Measurements from ENCODE around the gene PCNT.
"Not testable (repeated sequence)": the region's sequence is repeated elsewhere in the genome, so short reads cannot be mapped to it uniquely, and the experiment has no call there.

PCNT gene

DNA sequence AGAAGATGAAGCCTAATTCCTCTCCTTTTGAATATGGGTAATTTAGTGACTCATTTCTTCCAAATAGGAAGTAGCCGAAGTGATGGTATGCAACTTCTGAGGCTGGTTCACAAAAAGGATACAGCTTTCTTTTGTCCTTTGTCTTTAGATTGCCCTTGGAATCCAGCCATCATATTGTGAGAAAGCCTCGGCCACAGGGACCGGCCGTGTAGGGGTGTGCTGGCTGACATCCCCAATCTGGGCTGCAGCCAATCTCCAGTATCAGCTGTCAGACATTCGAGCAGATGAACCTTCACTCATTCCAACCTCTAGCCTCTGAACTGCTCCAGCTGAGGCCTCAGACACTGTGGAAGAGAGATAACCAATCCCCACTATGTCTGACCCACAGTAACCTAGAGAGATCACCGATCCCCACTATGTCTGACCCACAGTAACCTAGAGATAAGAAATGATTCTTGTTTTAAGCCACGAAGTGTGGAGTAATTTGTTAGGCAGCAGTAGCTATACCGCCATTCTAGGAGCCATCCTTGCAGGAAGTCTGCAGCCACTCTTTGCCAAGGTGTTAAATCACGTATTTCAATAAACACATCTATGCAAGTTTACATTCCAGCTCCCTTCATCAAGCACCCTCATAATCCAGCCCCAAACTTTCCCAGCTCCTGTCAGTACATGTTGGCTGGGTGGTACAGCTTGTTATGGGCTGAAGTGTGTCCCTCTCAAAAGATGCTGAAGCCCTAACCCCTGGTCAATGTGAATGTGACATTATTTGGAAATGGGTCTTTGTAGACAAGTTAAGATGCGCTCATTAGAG is 131.8 kb downstream of the PCNT start:
- no peak for DNase-seq

DNA sequence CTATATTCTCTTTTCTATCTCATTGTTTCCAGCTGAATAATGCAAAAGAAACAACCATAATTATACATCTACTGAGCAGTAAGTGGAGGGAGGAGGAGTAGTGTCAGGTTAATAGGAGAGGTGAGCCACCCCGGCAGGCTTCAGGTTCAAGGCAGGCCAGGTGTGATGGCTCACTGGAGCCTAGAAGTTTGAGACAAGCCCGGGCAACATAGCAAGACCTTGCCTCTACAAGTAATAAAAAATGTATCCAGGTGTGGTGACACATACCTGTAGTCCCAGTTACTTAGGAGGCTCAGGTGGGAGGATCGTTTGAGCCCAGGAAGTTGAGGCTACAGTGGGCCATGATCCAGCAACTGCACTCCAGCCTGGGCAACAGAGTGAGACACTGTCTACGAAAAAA is 132.8 kb downstream of the PCNT start:
- no peak for DNase-seq

GRCh38 chr21:46457801-46458314 is 133.9 kb downstream of the PCNT start:
- peak; percentile 44 for DNase-seq

DNA sequence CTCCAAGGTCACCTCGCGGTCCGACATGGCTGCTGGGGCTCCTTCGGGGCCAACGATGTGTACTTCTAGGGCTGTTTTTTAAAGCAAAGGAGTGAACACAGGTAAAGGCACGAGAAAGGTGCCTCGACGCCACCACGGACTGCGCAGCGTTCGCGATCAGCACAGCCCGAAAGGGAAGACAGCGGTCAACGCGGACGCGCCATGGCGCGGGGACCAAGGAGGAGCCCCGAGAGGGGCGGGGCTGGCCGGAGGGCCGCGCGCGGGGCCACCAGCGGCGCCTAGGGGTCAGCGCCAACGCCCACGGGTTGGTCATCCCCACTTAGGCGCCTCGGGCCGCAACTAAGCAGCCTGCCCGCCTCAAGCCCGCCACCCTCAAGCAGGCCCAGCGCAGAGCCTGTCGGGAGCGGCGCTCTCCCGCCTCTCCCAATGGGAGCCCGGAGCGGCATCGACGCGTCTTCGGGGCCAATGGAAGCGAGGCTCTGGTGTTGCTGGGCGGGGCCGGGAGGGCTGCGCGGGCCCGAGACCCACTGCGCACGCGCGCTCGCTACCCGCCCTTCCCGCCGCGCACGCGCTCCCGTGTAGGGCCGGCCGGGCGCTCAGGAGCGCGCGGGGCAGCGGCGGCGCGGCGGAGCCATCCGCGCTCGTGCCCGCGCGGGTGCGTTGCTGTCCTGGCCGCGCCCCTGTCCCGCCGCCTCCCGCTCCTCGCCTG is 134.5 kb downstream of the PCNT start, which contains the start of gene DIP2A:
Gene DIP2A, plus strand, starts transcription at position 577 of the 709 bp plus-strand sequence. CDS start 241 bp downstream, outside the sequence.
- peak; percentile 98 for DNase-seq

GRCh38 chr21:46459024-46459355 is 135.0 kb downstream of the PCNT start:
- DNase-seq: no peak

DNA sequence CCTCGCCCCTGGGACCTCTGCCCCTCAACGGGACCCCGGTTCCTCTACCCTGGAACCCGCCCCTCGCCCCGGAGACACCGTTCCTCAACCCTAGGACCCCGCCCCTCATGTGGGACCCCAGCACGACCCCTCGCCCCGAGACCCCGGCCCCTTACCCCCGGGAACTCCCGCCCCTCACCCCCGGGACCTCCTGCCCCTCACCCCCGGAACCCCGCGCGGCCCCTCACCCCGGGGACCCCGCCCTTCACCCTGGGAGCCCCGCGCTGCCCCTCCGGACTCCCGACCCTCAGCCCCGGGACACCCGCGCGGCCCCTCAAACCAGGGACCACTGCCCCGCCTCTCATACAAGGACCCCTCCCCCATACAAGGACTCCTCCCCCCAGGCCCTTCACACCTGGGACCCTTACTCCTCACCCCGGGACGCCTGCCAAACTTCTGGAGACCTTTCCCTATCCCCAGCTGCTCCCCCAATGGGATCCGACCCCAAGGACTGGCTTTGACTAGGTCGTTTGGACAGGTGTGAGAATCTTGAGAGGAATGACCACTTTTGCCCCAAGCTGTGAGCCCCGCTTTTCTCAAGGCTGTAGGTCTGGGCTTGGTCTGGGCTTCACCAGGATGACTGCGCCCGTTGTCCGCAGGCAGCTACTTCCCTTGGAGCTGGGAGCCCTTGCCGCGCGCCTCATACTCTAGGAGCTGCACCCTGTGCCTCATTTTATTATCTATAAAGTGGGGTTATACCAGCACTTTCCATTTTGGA is 135.6 kb downstream of the PCNT start:
- no peak for DNase-seq

GRCh38 chr21:46461909-46462308 is 138.0 kb downstream of the PCNT start:
- no peak for DNase-seq

- not testable (repeated sequence) for DNase-seq
These were observed 141.2 kb downstream of the PCNT start for GRCh38 chr21:46465153-46465552.

DNA sequence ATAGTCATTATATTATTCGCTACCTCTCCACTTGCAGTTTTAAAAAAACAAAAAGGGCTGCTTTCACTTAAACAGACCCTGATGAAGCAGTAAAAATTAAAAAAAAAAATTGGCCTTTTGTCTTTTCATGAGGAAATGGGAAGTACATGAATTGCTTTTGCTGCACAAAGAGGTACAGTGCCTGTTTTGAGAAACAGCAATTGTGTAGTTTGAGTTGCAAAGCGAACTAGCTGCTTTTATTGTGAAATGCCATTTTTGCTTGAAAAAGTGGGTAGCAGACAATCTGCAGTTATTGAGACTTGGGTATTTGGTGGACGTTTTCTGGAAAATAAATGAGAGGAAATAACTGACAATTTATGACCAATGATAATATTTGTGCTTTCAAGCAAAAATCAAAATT is 141.7 kb downstream of the PCNT start:
- DNase-seq: no peak

DNA sequence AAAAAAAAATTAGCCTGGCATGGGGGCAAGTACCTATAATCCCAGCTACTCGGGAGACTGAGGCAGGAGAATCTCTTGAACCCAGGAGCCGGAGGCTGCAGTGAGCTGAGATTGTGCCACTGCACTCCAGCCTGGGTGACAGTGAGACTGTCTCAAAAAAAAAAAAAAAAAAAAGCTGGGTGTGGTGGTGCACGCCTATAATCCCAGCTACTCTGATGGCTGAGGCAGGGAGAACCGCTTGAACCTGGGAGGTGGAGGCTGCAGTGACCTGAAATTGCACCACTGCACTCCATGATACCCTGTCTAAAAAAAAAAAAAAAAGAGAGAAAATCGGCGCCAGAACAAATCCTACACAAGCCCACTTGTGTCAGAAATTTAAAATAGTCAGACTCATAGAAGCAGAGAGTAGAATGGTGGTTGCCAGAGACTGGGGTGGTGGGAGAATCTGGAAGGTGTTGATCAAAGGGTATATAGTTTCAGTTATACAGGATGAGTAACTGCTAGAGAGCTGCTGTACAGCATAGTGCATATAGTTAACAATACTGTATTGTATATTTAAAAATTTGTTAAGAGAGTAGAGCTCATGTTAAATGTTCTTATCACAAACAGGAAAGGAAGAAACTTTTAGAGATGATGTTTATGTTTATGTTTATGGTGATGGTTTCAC is 144.3 kb downstream of the PCNT start:
- DNase-seq: no peak

DNA sequence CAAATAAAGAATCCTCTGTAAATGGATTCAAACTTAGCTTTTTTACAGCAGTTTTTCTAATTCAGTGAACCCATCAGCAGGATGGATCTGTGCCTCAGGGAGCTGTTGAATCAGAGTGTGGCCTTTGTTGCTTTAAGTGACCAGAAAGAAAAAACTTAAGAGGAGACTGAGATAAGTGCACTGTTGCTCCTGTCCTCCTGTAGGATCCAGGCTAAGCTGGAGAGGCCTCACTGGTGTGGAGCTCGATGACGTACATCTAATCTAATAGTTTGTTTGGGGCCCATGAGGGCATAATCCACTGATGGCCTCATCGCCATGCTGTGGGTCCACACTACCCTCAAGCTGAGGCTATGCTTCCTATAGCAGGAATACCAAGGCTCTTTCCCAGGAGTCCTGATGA is 145.3 kb downstream of the PCNT start:
- no peak for DNase-seq

DNA sequence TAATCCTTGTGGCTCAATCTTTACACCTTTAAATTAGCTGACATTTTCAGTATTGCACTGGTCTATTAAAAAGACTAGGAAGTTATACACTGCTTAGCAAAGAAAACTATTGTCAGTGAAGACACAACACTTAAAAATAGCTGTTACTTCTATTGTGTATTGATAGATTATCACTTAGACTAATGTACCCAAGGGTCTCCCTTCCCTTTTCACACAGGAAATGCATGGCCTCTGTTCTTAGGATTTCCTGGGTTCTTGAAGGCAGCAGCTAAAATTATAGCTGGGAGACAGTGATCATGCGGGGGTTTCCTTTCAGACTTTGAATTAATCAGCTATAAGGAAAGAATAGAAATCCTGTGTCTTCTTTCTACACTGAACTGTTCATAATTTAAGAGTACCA is 147.6 kb downstream of the PCNT start:
- no peak for DNase-seq

DNA sequence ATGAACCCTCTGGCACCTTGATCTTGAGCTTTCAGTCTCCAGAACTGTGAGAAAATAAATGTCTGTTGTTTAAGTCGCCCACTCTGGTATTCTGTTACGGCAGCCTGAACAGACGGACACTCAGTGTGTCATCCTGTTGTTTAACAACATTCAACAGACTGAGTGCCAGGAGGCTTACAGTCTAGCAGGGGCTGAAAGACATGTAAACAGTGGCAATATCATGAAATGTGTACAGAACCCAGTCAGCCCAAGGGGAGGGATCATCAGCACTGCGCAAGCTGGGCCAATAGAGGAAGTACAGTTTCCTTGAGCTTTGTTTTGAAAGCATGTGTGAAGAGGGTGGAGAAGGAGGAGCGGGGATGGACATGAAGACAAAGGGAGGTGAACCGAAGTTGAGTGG is 148.3 kb downstream of the PCNT start:
- no peak for DNase-seq

DNA sequence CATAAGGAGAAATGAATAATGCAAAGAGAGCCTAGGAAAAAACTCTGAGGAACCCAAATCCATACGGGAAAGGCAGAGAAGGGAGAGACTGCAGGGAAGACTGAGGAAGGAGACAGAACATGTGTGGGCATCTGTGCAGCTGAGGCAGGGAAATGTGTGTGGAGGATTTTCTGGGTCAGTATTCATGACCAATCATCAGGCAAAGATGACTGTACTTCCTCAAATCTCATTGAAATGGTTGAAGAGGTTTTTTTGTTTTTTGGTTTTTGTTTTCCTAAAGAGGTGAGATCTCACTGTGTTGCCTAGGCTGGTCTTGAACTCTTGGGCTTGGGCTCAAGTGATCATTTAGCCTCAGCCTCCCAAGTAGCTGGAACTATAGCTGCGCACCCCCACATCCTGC is 150.4 kb downstream of the PCNT start:
- DNase-seq: no peak

- DNase-seq: no peak
These were observed 151.3 kb downstream of the PCNT start for GRCh38 chr21:46475296-46475695.

DNA sequence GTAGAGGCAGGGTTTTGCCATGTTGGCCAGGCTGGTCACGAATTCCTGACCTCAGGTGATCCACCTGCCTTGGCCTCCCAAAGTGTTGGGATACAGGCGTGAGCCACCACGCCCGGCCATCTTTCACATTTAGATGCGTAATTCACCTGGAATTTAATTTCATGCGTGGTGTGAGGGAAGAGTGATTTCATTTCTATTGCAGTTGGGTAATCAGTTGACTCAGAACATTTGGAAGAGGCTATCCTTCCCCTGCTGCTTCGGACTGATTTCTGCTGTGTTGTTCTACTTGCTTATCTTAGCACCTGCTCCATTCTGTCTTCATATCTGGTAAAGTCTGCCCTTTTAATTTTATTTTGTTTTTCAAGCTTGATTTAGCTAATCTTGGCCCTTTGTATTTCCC is 153.8 kb downstream of the PCNT start:
- no peak for DNase-seq

DNA sequence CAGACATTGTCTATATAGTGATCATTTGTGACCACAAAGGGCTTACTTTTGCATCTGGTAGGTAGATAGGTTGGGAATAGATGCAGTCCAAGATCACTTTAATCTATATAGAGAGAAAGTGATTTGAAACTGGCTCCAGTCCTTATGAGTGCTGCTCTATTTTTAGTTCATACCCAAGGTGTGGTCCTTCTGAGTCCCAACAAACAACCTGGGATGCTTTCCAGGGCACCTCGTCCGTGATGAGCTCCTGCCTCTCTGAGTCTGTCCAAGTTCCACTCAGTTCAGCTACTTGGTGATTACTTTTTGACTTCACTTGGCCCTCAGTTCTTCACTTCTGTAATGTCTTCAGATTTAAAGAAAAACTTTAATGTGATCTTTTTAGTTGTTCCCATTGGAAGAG is 155.0 kb downstream of the PCNT start:
- DNase-seq: no peak

DNA sequence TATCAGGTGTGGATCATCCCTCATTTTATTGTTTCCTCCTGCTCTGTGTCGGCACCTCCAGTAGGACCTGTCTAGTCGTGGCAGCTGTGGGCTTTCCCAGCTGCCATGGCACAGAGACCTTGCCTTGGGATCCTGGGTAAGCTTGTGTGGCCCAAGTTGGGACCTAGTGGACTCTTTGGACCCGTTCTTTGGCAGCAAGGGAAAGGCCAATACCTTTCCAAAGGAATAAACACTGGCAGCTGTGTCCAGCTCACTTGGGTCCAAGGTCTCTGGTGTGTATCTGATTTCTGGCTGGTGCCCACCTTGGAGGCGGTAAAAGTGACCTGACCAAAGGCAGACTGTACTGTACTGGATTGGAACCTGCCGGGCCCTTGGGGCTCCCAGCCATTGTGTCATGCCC is 156.5 kb downstream of the PCNT start:
- no peak for DNase-seq

DNA sequence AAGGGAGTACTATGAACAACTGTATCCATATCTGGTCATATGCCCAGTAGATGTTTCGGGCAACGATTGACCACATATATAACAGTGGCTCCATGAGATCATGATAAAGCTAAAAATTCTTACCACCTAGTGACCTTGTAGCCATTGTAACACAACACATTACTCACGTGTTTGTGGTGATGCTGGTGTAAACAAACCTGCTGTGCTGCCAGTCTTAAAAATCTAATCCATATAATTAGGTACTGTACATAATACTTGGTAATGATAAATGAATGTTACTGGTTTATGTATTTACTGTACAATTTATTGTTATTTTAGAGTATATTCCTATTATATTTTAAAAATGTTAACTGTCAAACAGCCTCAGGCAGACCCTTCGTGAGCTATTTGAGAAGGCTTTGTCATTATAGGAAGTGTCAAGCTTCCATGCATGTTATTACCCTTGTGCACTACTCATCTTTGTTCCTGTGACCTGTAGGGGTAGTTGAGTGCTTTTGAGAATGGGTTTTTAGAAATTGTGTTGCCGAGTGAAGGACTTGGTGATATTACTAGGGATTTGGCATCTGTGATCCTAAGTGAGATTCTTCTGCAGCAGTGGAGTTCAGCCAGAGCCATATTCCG is 158.4 kb downstream of the PCNT start:
- DNase-seq: no peak

DNA sequence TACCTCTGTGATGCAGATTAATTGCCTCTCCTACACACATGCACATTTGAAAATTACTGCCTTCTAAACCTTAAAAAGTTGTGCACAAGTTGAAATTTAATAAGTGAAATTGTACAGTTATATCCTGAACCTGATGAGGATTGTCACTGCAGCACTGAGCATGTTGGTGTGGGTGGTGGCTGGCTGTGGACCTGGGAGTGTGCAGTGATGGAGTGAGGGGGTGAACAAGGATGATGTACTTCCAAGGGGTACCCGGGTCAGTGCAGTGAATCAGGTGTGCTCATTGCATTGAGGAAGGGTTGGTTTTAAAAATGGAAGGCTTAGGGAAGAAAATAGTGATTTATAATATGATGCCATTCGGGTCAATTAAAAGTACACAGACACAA is 158.9 kb downstream of the PCNT start:
- no peak for DNase-seq

GRCh38 chr21:46483300-46484295 is 159.6 kb downstream of the PCNT start:
- DNase-seq: peak; percentile 41

All from activated CD4-positive, alpha-beta T cell treated with anti-CD3 and anti-CD28 coated beads, Interleukin-10, Interleukin-2, amounts not matched to agents 100 ng/mL and 50 ng/mL, durations not matched to agents 16 hours and 8 hours (primary cell).